ENCODE results near the gene DAZAP1. TPM values are rescaled to one million over a fixed set of nuclear protein-coding genes. Genes with fewer than 3 reads are reported as not detected.

Gene DAZAP1
- total and polyA plus RNA-seq, 2 experiments from 2014 or later: 11.0 to 56.6 TPM

DNA sequence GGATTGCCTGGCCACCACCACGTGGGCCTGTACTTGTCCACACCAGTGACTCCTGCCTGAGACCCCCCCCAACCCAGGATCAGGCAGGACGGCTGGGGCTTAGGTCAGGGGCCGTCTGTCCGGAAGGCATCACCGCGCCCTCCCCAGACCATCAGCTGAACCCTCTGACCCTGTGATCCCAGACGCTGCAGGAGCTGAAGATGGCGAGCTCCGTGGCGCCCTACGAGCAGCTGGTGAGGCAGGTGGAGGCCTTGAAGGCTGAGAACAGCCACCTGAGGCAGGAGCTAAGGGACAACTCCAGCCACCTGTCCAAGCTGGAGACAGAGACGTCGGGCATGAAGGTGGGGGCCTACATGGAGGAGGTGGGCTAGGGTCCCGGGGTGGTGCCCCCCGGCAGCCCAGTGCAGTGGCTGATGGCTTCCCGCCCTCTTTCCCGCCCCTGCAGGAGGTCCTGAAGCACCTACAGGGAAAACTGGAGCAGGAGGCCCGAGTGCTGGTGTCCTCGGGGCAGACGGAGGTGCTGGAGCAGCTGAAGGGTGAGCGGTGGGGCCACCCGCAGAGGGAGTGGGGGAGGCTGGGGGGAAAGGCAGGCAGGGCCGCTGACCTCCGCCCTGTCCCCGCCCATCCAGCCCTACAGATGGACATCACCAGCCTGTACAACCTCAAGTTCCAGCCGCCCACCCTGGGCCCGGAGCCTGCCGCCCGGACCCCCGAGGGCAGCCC lies 45.6 kb downstream of the DAZAP1 start:
- no peak for DNase-seq
- H3K27ac ChIP-seq: no peak overlapping the region
- 43 to 61% methylated on average over 20 to 29 of the region's 30 CpGs for WGBS, 2 experiments (ENCODE audit: low coverage in 1 of 2, low lambda C conversion rate in 2 of 2, missing lambda C conversion rate in 2 of 2)
- no peaks in the 10 kb centered on the region for H4K20me1 ChIP-seq (ENCODE audit: insufficient read depth)
- no peak overlapping the region for H3K4me2 ChIP-seq (ENCODE audit: unreplicated experiment)
- H3K79me2 ChIP-seq (ENCODE audit: insufficient read depth): no peaks in the 10 kb centered on the region
- H3K36me3 ChIP-seq (ENCODE audit: low read depth): no peaks in the 10 kb centered on the region
- no peak overlapping the region for H3K9ac ChIP-seq
- no peak overlapping the region for H3K4me3 ChIP-seq
- peaks cover 29% of the 10 kb centered on the region for H3K27me3 ChIP-seq (replicated peaks; ENCODE audit: insufficient read depth)
- H3K4me1 ChIP-seq (ENCODE audit: insufficient read depth): no peaks in the 10 kb centered on the region
- H3K9me3 ChIP-seq (ENCODE audit: low read depth): no peaks in the 10 kb centered on the region
- peaks cover 12% of the 10 kb centered on the region; the same call in 1 of the 2 replicates for H3F3A ChIP-seq (ENCODE audit: insufficient read depth)
- in situ Hi-C loops (cut with MboI): no loop called here
- no peak overlapping the region for H2AFZ ChIP-seq
- TF ChIP-seq EZH2phosphoT487 (IDR thresholded peaks at IDR 0.05; ENCODE audit: insufficient read depth, low read depth) (no peak), EZH2 (IDR thresholded peaks at IDR 0.05; ENCODE audit: insufficient read depth, poor library complexity, severe bottlenecking) (no peak)
- H3K9me2 ChIP-seq (ENCODE audit: insufficient read depth): no peaks in the 10 kb centered on the region

DNA sequence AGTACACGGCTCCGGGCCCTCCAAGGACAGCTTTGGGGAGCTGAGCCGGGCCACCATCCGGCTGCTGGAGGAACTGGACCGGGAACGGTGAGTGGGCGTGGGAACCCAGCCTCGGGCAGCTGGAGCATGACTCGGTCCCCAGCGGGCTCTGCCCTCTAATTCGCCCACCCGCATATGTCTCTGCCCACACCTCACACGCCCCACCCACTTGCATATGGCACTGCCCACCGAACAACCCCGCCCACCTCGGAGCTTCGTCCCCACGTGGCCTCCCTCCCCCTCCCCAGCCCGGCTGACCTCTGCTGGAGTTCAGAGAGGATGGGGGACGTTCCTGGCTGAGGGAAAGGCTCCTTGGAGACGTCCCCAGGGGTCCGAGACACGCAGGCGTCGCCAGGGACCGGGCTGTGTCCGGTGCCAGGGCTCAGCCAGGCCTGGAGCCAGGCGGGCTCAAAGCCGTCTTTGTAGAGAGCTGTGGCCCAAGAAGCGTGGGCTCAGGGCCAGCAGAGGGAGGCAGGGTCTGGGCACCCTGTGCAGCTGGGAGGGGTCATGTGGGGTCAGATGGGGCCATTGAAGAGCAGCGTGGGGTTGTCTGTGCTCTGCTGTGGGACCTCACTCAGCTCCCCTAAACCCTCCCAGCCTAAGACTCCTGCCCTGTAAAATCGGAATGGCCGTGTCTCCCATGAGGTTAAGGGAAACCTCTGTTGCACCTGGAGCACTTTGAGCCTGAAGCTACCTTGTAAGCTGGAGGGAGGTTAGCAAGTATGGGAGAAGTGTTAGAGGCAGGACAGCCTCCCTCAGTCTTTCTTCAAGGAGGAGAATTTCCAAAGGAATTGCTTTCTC lies 46.4 kb downstream of the DAZAP1 start:
- peak; percentile 87 for DNase-seq
- 12 to 14% methylated on average over 22 to 32 of the region's 33 CpGs for WGBS, 2 experiments (ENCODE audit: low coverage in 1 of 2, low lambda C conversion rate in 2 of 2, missing lambda C conversion rate in 2 of 2)
- Histone ChIP-seq H3K27me3 (replicated peaks; ENCODE audit: insufficient read depth) (peaks cover 29% of the 10 kb centered on the region), H3K36me3 (ENCODE audit: low read depth) (no peaks in the 10 kb centered on the region), H3K79me2 (ENCODE audit: insufficient read depth) (no peaks in the 10 kb centered on the region), H3K4me1 (ENCODE audit: insufficient read depth) (no peaks in the 10 kb centered on the region), H3K9me2 (ENCODE audit: insufficient read depth) (no peaks in the 10 kb centered on the region), H3K4me2 (ENCODE audit: unreplicated experiment) (no peak overlapping the region), H3K9ac (no peak overlapping the region), H4K20me1 (ENCODE audit: insufficient read depth) (no peaks in the 10 kb centered on the region), H3F3A (ENCODE audit: insufficient read depth) (peaks cover 11% of the 10 kb centered on the region; the same call in 1 of the 2 replicates), H2AFZ (no peak overlapping the region), H3K4me3 (no peak overlapping the region), H3K9me3 (ENCODE audit: low read depth) (no peaks in the 10 kb centered on the region), H3K27ac (no peak overlapping the region)
- in situ Hi-C loops (cut with MboI): no loop called here
- TF ChIP-seq EZH2 (IDR thresholded peaks at IDR 0.05; ENCODE audit: insufficient read depth, poor library complexity, severe bottlenecking) (no peak), EZH2phosphoT487 (IDR thresholded peaks at IDR 0.05; ENCODE audit: insufficient read depth, low read depth) (no peak)

DNA sequence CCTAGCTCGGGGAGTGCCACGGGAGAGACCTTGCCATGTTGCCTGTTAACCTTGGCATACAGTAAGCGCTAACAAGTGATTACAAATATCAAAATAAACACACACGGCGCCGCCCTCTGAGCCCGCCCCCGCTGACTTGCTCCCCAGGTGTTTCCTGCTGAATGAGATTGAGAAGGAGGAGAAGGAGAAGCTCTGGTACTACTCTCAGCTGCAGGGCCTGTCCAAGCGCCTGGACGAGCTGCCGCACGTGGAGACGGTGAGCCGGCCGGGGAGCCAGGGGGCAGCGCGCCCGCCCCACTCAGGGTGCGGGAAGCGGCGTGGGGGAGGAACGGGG lies 47.6 kb downstream of the DAZAP1 start:
- Histone ChIP-seq H3K4me3 (no peak overlapping the region), H3K9me2 (ENCODE audit: insufficient read depth) (no peaks in the 10 kb centered on the region), H3K27me3 (replicated peaks; ENCODE audit: insufficient read depth) (peaks cover 20% of the 10 kb centered on the region), H3K9ac (no peak overlapping the region), H4K20me1 (ENCODE audit: insufficient read depth) (no peaks in the 10 kb centered on the region), H3K79me2 (ENCODE audit: insufficient read depth) (no peaks in the 10 kb centered on the region), H2AFZ (no peak overlapping the region), H3K27ac (no peak overlapping the region), H3K4me2 (ENCODE audit: unreplicated experiment) (no peak overlapping the region), H3F3A (ENCODE audit: insufficient read depth) (peaks cover 5% of the 10 kb centered on the region; the same call in 1 of the 2 replicates), H3K9me3 (ENCODE audit: low read depth) (no peaks in the 10 kb centered on the region), H3K4me1 (ENCODE audit: insufficient read depth) (no peaks in the 10 kb centered on the region), H3K36me3 (ENCODE audit: low read depth) (no peaks in the 10 kb centered on the region)
- in situ Hi-C loops (cut with MboI): no loop called here
- TF ChIP-seq EZH2 (IDR thresholded peaks at IDR 0.05; ENCODE audit: insufficient read depth, poor library complexity, severe bottlenecking) (no peak), EZH2phosphoT487 (IDR thresholded peaks at IDR 0.05; ENCODE audit: insufficient read depth, low read depth) (no peak)
- no peak for DNase-seq
- WGBS, 2 experiments (ENCODE audit: low coverage in 1 of 2, low lambda C conversion rate in 2 of 2, missing lambda C conversion rate in 2 of 2): 5 to 6% methylated on average over 14 to 19 of the region's 22 CpGs

DNA sequence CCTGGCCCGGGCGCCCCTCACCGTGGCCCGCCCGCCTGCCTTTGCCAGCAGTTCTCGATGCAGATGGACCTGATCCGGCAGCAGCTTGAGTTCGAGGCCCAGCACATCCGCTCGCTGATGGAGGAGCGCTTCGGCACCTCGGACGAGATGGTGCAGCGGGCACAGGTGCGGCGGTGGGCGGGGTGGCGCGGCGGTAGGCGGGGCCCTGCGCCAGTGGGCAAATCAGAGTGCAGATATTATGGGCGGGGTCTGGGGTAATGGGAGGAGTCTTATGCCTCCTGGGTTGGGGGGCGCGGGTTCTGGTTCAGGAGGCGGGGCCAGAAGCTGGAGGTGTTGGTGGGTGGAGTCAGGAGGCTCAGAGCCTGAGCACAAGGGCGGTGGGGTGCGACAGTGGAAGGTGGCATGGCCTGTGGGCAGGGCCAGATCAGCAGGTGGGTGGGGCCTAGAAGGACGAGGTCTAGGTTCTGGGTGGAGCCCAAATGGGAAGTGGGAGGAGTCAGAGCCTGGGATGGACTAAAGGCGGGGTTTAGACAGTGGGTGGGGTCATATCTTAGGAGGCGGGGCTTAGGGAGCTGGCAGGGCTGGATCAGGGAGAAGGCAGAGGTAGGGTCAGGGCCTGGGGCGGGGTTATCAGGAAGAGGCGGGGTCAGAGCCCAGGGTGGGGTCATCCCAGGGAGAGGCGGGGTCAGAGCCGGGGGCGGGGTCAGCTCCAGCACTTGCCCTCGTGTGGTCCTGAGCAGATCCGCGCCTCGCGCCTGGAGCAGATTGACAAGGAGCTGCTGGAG lies 48.1 kb downstream of the DAZAP1 start:
- in situ Hi-C loops (cut with MboI): no loop called here
- H3K9me3 ChIP-seq (ENCODE audit: low read depth): no peaks in the 10 kb centered on the region
- no peak overlapping the region for H3K9ac ChIP-seq
- WGBS, 2 experiments (ENCODE audit: low coverage in 1 of 2, low lambda C conversion rate in 2 of 2, missing lambda C conversion rate in 2 of 2): 3 to 5% methylated on average over 23 to 41 of the region's 42 CpGs
- peak; percentile 77 for DNase-seq
- H3K4me1 ChIP-seq (ENCODE audit: insufficient read depth): no peaks in the 10 kb centered on the region
- H3K4me2 ChIP-seq (ENCODE audit: unreplicated experiment): no peak overlapping the region
- no peak overlapping the region for H3K27ac ChIP-seq
- no peak overlapping the region for H3K4me3 ChIP-seq
- H2AFZ ChIP-seq: no peak overlapping the region
- H3F3A ChIP-seq (ENCODE audit: insufficient read depth): peaks cover 5% of the 10 kb centered on the region; the same call in 1 of the 2 replicates
- no peaks in the 10 kb centered on the region for H3K36me3 ChIP-seq (ENCODE audit: low read depth)
- no peaks in the 10 kb centered on the region for H4K20me1 ChIP-seq (ENCODE audit: insufficient read depth)
- H3K9me2 ChIP-seq (ENCODE audit: insufficient read depth): no peaks in the 10 kb centered on the region
- peaks cover 15% of the 10 kb centered on the region for H3K27me3 ChIP-seq (replicated peaks; ENCODE audit: insufficient read depth)
- TF ChIP-seq EZH2phosphoT487 (IDR thresholded peaks at IDR 0.05; ENCODE audit: insufficient read depth, low read depth): no peak
- TF ChIP-seq EZH2 (IDR thresholded peaks at IDR 0.05; ENCODE audit: insufficient read depth, poor library complexity, severe bottlenecking): no peak
- H3K79me2 ChIP-seq (ENCODE audit: insufficient read depth): no peaks in the 10 kb centered on the region
